AG20443 (cell line): Measurements from ENCODE around the gene MAP1LC3B2.

Experiments
- DNase-seq: peaks from one replicate; pipeline ENCODE4 v3.0.0; 2012; ENCODE audit warnings: low spot score, mixed read lengths

MAP1LC3B2 gene

GRCh38 chr12:116594325-116595038, 35.3 kb downstream of the MAP1LC3B2 start:
- no peak for DNase-seq

- peak; percentile 73 for DNase-seq
Measured at GRCh38 chr12:116595186-116595585, 36.0 kb downstream of the MAP1LC3B2 start.

- no peak for DNase-seq
Measured at GRCh38 chr12:116595672-116596071, 36.5 kb downstream of the MAP1LC3B2 start.

GRCh38 chr12:116597886-116598285, 38.7 kb downstream of the MAP1LC3B2 start:
- DNase-seq: no peak

GRCh38 chr12:116598311-116599284, 39.4 kb downstream of the MAP1LC3B2 start:
- DNase-seq: peak; percentile 54

- DNase-seq: peak; percentile 88
Measured at GRCh38 chr12:116599285-116600136, 40.3 kb downstream of the MAP1LC3B2 start.

- DNase-seq: no peak
Measured at GRCh38 chr12:116600959-116601918, 42.1 kb downstream of the MAP1LC3B2 start.

- DNase-seq: no peak
Measured at GRCh38 chr12:116601933-116602810, 43.0 kb downstream of the MAP1LC3B2 start.

- no peak for DNase-seq
Measured at GRCh38 chr12:116603546-116604177, 44.5 kb downstream of the MAP1LC3B2 start.

- no peak for DNase-seq
Measured at GRCh38 chr12:116604178-116604895, 45.2 kb downstream of the MAP1LC3B2 start.

- DNase-seq: peak; percentile 71
Measured at GRCh38 chr12:116604951-116605641, 45.9 kb downstream of the MAP1LC3B2 start.

GRCh38 chr12:116606397-116606796, 47.2 kb downstream of the MAP1LC3B2 start:
- DNase-seq: no peak

GRCh38 chr12:116607039-116607438, 47.9 kb downstream of the MAP1LC3B2 start:
- no peak for DNase-seq

GRCh38 chr12:116609319-116610114, 50.3 kb downstream of the MAP1LC3B2 start:
- no peak for DNase-seq

GRCh38 chr12:116610971-116611541, 51.9 kb downstream of the MAP1LC3B2 start:
- DNase-seq: no peak

- DNase-seq: no peak
Measured at GRCh38 chr12:116612436-116612835, 53.3 kb downstream of the MAP1LC3B2 start.

- DNase-seq: no peak
Measured at GRCh38 chr12:116613256-116613655, 54.1 kb downstream of the MAP1LC3B2 start.
